DND-41 (cell line): Measurements from ENCODE around the gene LSS.

ENCODE experiments used
- CTCF ChIP-seq: IDR thresholded peaks from 2 replicates; pipeline ENCODE4 v1.5.1; 2012; ENCODE audit warnings: borderline replicate concordance, low read length, moderate library complexity, mild to moderate bottlenecking; ENCODE audit not compliant: poor library complexity, severe bottlenecking; ENCODE audit errors: extremely low read depth
- EZH2 ChIP-seq: IDR thresholded peaks from 3 replicates; pipeline ENCODE4 v1.6.1; 2012; ENCODE audit warnings: borderline replicate concordance, low read depth, mild to moderate bottlenecking, moderate library complexity, low read length, inconsistent platforms; ENCODE audit not compliant: severe bottlenecking

GRCh38 chr21:46252840-46253239 lies 24.3 kb upstream of the LSS start:
- TF ChIP-seq CTCF, result no peak
- no peak for TF ChIP-seq EZH2
